Pulmonary artery endothelial cell (primary cell): Measurements from ENCODE around the gene ARHGAP44. TPM values are rescaled to one million over a fixed set of nuclear protein-coding genes. Genes with fewer than 3 reads are reported as not detected.
"Not testable (repeated sequence)": the region's sequence is repeated elsewhere in the genome, so short reads cannot be mapped to it uniquely, and the experiment has no call there.

Source experiments
- DNase-seq: peaks from one replicate; pipeline ENCODE4 v3.0.0-alpha.2; 2011; ENCODE audit warnings: low read depth, low spot score
- total RNA-seq: library from RNA; depleted of rRNA; stranded (reverse); fragments of >200 nt; gene quantifications from 2 replicates; pipeline ENCODE4 v1.2.3, GENCODE V29; 2014

ARHGAP44 gene
- total RNA-seq, 1 donor from 2014 or later: 0.53 TPM

DNA sequence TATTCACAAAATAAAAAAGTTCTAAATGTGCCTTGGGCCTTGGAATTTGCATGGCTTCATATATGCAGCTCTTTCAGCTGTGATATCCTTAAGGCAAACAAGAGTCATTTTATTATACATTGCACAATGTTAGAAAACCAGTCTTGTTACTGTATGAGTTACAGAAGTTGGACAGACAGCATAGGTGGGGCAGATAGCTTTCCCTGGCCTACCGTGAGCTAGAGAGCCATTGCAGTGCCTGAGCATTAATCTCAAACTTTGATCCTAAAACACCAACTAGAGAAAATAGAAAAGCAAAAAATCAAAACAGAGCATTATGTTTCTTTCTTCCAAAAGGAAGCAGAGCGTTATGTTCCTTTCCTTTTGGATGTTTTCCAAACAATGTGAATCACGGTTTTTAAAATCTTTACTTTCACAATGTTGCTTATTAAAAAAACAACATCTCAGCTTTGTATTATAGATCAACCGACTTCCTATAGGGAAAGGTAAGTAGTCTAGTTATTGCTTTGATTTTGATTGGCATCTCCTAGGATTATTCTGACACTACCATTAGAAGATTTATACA is 32.2 kb downstream of the ARHGAP44 start:
- no peak for DNase-seq

DNA sequence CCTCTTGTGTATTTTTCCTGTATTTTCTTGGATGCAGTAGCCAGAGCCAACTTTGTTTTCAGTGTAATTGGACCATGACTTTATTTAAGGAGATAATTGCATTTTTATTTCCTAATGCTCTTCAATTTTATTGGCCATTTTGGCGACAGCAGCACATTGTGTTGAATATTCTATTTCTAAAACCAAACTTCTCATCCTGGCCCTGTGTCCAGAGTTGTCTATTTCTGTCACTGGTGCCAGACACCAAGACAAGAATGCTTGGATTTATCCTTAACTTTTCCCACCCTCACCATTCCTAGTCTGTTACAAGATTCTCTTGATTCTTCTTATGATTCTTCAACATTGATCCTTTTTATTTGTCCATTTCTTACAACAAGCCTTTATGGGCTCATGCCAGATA is 37.1 kb downstream of the ARHGAP44 start:
- no peak for DNase-seq

DNA sequence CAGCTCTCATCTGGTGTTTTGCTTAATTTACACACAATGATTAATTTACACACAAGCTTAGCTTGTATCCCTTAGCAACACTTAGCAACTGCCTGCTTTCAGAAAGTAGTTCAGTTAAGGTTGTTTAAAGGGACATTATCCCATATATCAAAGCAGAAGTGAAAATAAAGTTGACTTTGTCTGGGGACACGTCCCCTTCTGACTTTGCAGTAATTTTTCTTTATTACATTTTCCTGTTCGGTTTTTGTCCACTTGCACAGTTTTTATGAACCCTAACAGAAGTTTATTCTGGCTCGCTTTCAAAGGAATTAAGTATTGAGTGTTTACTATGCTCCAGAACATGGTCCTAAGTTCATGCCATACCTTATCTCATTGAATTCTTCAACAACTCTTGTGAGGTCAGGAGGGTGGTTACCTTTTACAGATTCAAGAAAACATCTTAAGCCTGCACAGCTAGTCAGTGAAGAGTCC is 41.5 kb downstream of the ARHGAP44 start:
- no peak for DNase-seq

DNA sequence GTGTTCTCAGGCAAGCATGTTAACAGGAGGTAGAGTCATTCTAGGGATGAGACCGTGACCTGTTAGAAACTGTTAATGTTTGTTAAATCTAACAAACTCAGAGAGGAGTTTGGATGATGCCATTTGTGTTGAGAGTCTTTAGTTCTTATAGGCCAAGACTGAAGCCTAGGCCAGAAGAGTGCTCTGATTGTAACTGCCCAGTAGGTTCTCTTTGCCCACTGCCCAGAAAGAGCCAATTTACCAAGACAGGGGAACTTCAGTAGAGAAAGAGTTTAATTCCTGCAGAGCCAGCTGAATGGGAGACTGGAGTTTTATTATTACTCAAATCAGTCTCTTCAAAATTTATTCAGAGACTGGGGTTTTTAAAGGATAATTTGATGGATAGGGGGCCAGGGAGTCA is 42.5 kb downstream of the ARHGAP44 start:
- DNase-seq: no peak

DNA sequence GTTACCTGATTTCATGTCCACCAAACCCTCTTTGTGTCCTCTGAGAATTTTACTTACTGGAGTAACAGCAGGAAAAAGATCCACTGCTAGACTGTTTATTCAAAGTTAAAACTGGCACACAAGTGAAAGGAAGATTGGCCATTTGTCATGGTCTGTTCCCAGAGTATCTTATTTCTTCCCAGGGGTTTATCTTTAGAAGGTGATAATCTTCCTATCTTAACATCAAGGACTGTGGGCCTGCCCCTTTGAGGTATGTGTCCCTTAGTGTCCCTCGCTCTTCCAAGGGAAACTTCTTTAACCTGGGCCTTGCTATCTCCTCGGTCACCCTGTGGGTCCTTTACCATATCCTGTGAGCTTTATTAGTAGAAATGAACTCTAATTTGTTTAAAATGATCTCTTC is 49.7 kb downstream of the ARHGAP44 start:
- DNase-seq: no peak

DNA sequence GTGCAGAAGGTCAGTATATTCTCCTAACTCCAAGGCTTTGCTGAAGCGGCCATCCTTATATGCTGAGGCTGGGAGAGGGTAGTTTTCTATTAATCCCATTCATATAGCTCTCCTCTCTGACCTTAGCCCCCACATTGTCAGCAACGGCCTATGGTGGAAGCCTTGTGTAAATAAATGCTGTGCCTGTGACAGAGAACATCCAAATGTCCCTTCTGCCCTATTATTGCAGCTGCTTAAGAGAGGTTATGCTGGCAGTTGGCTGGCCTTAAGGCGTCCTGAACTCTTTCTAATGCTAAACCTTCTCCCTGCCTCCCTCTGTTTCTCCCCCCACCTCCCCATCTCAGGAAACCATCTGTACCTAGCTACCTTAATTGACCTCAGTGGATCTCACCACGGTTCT is 53.6 kb downstream of the ARHGAP44 start:
- no peak for DNase-seq

DNA sequence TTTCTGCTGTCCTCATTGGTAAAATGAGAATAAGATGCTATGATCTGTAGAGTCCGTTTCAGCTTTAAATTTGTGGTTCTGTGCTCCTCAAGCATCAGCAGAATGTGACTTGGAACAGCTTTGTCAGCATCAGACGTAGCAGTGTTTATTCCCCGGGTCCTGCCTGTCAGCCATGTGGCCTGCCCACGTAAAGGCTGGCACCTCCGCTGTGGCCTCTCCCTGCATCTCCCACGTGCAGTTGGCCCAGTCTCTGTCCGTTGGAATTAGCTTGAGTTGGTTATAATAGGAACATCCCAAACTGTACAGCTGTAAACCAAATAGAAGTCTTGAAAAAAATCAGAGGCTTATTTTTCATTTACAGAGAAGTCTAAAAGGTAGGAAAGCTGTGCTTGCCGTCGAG is 61.7 kb downstream of the ARHGAP44 start:
- no peak for DNase-seq

DNA sequence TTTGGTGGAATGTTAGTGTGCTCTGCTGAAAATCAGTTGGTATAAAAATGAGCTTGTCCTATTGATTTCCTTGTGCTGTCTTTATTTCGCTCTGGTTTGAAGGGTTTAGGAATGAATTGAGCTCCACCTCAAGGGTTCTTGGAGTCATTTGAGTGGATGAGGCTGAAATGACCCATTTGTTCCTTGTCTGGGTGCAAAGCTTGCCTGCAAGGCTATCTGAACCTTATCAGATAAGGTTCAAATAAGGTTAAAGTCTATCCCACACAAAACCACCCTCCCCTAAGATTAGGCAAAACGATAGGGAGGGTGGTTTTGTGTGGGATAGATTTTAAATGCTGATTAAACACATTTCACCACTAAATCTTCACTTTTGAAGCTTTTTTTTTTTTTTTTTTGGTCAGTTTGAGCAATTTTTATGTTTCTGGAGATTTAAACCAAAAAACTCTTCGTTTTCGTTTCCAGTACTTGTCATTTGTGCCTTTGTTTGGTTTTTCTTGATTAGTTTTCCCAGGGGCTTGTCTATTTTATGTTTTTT is 62.7 kb downstream of the ARHGAP44 start:
- no peak for DNase-seq

DNA sequence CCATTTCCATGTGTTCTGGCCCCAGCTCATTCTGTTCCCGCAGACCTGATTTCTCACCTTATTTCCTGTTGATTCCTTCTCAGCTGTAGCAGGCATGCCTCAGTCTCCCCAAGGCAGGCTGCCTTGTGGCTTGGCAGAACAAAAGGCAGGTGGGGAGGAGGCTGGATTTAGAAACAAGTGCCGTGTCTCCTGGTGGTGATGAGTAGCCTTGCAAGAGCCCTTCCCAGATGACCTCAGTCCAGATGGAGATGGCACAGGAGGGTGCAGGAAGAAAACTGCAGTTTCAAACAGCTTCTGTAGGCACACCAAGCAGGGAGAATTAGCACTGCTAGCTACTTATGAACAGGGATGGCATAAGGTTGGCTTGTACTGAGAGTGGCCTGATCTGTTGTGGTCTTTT is 64.6 kb downstream of the ARHGAP44 start:
- DNase-seq: no peak

DNA sequence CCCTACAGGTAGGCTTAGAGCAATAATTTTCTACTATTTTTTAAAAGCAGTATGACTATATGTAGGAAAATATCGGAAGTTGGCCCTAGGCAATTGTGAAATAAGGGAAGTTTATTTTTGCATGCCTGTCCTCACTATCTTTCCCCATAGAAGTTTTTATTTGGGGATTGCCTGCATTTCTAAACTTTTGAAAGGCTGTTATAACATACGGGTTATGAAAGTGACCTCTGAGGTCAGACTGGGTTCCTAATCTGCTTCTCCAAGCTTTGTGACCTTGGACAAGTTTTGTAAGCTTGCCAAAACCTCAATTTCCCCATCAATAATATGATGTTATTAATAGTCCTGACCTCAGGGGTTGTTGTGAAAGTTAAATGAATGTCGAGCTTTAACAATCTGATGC is 67.1 kb downstream of the ARHGAP44 start:
- DNase-seq: no peak

DNA sequence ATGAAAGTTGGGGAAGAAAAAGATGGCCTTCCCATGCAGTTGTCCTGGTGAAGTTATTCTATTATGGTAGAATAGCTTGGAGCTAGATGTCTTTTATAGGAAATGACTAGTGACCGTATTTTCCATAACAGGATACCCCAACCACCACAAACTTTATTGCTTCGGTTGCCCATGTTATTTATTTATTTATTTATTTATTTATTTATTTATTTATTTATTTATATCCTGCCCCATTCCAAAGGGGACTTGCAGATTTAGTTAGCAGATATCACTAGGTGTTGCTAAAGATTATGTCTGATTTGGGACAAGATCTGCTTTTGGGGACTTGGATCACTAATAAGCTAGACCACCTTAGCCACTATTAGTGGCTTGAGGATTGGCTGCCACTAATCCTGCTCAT is 68.3 kb downstream of the ARHGAP44 start:
- DNase-seq: no peak

DNA sequence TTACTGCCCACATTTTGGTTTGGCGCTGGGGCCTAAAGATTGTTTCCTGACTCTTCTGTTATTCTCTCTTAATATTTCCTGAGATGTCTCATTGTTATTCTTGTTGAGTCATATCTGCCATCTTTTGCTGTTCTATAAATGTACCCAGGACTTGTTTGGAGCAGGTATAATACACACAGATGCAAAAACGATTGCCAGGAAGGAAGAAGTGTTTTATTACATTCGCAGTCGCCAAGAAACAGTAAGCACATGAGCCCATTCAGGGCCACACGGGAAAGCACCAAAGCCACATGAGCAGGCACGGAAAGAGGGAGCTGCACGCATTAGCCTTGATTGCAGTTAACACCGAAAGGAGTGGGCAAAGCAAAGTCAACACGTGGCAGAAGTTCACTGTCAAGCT is 70.2 kb downstream of the ARHGAP44 start:
- DNase-seq: no peak

DNA sequence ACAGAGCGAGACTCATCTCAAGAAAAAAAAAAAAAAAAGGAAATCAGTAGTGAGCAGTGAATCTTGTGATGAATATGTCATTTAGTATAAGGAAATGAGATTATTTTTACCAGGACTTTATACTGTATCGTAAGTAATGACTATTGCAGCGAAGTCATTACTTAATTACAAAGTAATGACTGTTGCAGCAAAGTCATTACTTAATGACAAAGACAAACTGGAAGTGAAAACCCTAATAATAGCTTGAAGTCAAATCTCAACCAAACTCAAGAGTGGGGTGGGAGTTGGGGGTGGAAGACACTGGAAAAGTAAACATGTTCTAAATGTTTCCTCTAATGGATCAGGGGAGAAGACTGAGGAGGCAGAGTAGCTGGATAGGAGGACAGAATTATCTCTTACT is 76.5 kb downstream of the ARHGAP44 start:
- DNase-seq: no peak

DNA sequence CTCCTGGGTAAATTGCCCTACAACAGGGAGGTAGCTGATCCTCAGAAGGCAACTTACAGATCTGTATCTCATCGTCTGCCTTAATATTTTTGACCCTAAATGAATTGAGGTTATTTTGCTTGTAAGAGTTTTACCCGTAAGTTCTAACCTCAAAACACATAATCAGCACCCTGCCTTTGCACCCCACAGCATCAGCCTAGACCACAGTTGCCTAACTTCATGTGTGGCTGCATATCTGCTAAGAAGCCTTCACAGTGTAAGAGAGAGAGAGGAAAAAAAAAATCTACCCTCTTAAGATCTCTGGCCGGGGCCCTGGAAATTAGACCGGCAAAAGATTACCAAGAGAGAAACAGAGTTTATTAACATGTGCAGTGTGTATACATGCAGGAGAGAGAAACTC is 76.9 kb downstream of the ARHGAP44 start:
- no peak for DNase-seq

DNA sequence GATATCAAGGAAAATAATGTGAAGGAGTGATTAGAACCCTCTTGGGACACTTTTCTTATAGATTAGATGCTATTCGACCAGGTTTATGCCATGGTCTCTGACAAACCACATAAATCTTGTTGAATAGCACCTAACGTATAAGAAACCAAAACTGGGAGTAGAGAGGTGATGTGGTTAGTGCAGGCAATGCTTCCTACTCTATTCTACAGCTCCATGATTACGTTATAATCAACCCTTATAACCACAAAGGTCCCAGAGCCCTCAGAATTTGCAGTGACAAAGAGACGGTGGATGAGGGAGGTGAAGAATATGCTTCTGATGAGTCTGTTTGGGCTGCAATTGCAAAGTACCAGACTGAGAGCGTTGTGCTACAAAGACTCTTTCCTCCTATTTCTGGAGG is 78.4 kb downstream of the ARHGAP44 start:
- no peak for DNase-seq

DNA sequence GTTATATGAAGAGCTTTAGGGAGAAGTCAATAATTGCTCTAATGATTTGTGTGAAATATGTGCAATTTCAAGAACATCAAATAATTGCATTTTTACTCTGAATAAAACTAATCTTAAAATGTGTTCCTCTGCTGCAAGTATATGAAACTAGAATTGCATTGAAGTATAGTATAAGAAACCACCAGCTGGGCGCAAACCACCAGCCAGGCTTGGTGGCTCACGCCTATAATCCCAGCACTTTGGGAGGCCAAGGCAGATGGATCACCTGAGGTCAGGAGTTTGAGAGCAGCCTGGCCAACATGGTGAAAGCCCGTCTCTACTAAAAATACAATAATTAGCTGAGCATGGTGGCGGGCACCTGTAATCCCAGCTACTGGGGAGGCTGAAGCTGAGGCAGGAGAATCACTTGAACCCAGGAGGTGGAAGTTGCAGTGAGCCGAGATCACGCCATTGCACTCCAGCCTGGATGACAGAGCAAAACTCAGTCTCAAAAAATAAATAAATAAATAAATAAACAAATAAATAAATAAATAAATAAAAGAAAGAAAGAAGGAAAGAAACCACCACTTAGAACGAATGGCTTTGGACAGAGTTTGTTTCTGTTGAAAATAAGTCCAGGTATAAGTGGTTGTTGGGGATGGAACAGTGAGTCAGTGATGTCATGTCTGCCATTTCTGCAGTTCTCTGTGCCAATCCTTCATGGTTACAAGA is 84.3 kb downstream of the ARHGAP44 start:
- not testable (repeated sequence) for DNase-seq

DNA sequence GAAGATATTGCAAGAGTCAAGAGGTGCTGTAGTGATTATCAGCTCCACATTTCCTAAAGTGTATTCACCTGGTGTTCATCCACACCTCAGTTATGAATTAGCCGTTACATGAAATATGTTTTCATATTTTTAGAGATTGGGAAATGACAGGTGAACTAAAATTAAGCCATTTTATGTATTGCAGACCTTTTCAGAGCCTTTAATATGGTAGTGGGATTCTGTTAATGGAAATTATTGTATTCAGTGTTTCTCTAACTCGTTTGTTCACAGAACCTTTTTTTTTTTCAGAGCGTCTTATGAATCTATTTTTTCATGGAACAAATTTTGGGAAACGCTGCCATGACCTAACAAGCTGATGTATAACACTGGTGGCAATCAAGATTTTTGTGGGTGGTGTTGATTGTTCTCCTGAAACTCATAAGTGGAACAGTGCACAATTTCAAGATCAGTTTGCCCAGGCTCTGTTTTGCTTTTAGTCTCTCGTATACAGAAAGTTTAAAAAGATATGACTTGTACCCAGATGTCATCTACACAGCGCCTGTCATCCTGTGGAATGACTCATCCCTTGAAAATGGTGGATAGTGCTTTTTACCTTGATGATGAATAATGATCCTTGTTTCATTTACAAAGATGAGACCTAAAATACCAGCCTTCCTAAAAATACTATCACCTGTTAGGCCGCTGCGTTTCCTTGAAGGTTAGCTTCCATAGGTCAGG is 88.8 kb downstream of the ARHGAP44 start:
- no peak for DNase-seq

DNA sequence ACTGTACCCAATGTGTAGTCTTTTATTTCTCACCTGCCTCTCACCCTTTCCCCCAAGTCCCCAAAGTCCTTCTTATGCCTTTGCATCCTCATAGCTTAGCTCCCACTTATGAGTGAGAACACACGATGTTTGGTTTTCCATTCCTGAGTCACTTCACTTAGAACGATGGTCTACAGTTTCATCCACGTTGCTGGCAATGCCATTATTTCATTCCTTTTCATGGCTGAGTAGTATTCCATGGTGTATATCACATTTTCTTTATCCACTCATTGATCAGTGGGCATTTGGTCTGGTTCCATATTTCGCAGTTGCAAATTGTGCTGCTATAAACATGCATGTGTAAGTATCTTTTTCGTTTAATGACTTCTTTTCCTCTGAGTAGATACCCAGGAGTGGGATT is 89.8 kb downstream of the ARHGAP44 start:
- not testable (repeated sequence) for DNase-seq

DNA sequence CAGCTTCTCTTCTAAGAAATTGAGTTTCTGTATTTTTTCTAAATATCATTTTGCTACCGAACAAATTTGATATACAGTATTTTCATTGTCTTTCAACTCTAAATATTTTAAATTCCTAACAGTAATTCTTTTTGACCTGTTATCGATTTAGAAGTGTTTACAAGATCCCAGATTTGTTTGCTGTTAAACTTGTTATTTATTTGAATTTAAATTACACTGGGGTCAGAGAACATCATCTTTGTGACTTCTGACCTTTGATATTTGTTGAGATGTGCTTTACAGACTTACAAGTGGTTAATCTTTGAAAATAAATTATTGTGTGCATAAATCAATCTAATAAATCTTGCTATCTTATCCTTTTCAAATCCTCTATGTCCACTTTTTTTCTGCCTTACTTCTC is 94.2 kb downstream of the ARHGAP44 start:
- no peak for DNase-seq

DNA sequence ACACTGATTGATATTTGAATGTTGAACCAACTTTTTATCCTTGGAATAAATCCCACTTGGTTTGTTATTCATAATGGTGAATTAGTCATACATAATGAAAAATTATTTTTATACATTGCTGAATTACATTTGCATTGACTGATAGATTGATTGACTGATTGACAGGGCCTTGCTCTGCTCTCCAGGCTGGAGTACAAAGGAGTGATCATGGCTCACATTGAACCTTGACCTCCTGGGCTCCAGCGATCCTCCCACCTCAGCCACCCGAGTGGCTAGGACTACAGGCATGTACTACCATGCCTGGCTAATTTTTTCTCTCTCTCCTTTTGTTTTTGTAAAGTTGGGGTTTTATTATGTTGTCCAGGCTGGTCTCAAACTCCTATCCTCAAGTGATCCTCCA is 97.8 kb downstream of the ARHGAP44 start:
- DNase-seq: no peak

DNA sequence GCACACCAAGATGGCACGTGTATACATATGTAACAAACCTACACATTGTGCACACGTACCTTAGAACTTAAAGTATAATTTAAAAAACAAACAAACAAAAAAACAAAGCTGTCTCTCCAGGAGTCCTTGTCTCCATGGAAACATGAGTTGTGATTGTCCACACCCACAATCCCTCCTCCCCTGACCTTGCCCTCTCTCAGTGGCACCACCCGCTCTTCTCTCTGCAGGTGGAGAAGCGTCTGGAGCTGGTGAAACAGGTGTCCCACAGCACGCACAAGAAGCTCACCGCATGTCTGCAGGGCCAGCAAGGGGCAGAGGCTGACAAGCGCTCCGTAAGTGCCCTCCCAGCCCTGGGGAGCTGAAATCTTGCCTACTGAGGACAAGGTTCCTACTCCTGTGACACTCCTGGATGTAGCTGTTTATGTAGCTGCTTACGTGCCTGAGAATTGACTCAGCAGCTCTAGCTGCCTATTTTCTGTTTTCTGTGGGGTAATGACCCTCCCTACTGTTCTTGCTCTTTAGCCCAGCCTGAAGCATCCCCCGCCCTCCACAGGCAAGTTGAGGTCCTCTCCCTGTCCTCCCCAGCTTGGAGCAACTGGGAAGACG is 107.0 kb downstream of the ARHGAP44 start:
- DNase-seq: no peak

DNA sequence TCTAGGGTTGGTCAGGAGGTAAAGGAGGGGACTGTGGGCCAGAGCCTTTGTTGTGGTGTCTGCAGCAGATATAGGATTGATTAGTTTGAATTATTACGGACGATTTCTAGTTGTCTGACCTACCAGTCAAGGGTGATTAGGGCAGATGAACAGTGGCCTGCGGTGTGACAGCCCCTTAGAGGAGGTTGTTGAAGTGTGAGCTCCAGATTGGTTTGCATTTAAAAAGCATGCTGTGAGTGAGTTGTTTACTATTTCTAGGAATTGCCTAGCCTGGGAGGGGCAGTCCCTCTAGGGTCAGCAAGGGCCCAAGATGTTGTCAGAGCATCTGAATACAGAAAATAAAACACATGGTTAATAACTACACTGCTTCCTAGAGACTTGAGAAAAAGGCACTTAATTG is 108.8 kb downstream of the ARHGAP44 start:
- DNase-seq: no peak
